Measurements from ENCODE around the gene TAMM41.

DNA sequence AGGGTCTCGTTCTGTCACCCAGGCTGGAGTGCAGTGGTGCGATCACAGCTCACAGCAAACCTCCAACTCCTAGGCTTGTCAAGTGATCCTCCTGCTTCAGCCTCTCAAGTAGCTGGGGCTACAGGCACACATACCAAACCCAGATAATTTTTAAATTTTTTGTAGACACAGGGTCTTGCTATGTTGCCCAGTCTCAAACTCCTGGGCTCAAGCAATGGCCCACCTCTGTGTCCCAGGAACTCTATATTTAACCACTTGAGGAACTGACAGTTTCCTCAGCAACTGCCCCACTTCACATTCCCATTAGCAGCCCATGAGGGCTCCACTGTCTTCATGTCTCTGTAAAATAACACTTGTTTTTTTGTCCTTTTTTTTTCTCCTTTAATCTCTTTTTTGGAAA, 68.4 kb downstream of the TAMM41 start:
- TF ChIP-seq ESRRA (IDR thresholded peaks at IDR 0.05; ENCODE audit: low read length) = no peak
- TF ChIP-seq EGR1 (IDR thresholded peaks at IDR 0.05; ENCODE audit: borderline replicate concordance in 1 of 2, low read depth in 2 of 2, low read length in 2 of 2) = no peak
- TF ChIP-seq POLR2AphosphoS5 (IDR thresholded peaks at IDR 0.05; ENCODE audit: low read length) = no peak

Measured in GM12878 (cell line).